Occipital lobe (tissue), 2 donors: Measurements from ENCODE around the gene BAG1. TPM values are rescaled to one million over a fixed set of nuclear protein-coding genes. Genes with fewer than 3 reads are reported as not detected.
A peak's percentile ranks its signal among the peaks of the same experiment; 100 is the strongest.

Experiments used
- DNase-seq: peaks from one replicate; lab custom pipeline; 2025; lab: John Stamatoyannopoulos, UW
- total RNA-seq: library from RNA; depleted of rRNA; stranded (reverse); fragments of >200 nt; gene quantifications from one replicate; pipeline ENCODE4 v1.2.3, GENCODE V29; 2014

BAG1 gene
- 26.7 TPM for total RNA-seq

DNA sequence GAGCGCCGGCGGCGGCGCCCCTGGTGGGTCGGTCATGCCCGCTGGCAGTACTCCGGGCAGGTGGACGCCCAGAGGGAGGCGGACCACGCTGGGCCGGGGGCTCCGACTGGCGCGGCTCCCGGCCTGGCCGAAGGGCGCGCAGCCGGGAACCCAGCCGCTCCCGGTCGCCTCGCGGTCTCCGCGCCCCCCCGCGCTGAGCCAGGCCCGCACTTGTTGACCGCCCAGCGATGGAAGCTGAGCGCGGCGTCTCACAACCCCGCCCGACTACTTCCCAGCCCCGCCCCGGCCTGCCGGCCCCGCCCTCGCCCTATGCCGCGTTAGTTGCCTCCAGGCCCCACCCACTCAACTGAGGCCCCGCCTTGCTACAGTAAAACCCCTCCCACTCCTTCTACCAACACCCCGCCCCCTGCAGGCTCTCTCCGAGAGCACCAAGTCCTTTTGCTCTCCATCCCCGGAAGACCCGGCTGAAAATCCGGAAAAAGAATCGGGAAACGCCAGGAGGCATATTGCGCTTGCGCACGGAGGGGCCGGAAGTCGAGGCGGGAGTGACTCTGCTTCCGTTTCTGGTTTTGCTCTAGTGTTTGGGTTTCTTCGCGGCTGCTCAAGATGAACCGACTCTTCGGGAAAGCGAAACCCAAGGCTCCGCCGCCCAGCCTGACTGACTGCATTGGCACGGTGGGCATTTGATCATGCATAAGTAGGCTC, at the start of gene BAG1, which contains the start of gene CHMP5:
Gene BAG1 (minus strand): TSS at position 236 of the 705 bp plus-strand sequence.
Gene CHMP5 (plus strand): TSS at position 577 of the 705 bp plus-strand sequence. CDS start 30 bp downstream, at position 607.
- peak; percentile 99 for DNase-seq

DNA sequence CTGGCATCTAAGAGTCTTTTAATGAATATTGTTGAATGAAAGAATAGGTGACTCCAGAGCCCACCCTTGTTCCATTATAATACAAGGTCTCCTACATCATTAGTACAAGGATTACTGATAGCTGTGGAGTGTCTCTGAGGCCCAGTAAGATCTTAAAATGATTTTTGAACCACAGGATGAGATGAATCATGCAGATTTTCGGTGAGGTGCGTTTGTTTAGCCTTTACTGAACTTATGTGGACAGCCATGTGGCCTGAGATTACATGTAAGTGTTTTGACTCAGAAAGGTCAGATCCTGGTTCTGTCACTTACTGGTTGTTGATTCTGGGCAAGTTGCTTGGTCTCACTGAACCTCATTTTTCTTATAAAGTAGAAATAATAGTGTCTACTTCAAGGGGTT, 47.4 kb upstream of the BAG1 start:
- no peak for DNase-seq

DNA sequence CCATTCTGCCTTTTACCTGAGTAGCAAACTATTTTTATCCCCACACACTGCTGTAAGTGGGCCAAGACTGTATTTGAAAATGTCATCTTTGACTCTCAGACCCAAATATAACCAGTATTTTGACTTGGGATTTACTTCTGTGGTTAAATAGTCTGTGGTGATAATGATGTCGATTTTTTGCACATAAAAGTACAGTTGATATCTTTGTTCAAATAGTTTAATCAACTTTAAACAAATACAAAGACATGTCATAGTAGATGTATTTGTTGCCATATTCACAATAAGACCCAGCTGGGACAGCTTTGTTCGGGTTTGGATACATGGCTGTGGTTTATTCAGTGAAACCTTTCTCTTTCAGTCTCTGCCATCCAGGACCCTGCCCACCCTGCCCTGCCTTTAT, 46.2 kb upstream of the BAG1 start:
- no peak for DNase-seq

DNA sequence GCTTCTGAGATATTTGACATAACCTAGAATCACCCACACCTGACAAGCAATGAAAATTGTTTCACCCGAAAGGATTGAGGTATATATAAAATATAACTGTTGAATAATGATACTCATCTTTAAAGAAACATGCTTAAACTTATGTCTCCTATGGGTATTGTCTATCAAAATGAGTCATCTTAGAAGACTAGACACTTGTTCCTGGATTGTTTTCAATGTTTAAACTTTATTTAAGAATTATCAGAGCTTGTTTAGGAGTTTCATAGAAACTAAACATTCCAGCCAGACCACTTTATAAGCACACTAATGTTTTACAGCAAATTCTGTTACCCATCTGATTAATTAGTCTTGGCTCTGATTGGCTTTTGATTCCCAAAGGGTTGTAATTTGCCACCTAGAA, 45.4 kb upstream of the BAG1 start:
- no peak for DNase-seq

DNA sequence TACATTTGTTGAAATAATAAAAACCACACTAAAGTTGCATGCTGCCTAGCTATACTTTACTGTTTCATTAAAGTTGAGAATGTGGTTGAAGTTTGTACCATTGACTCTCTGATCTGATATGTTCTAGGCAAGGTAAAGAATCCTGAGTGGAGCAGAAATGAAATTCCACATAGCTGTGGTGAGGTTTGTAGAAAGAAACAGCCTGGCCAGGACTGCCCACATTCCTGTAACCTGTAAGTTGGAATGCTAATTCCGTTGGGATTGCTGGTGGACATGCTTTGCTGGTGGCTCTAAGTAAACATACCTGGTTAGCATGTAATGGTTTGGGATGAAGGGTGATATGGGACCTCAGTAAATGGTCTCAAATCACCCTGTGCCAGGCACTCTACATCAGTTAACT, 42.6 kb upstream of the BAG1 start:
- no peak for DNase-seq

DNA sequence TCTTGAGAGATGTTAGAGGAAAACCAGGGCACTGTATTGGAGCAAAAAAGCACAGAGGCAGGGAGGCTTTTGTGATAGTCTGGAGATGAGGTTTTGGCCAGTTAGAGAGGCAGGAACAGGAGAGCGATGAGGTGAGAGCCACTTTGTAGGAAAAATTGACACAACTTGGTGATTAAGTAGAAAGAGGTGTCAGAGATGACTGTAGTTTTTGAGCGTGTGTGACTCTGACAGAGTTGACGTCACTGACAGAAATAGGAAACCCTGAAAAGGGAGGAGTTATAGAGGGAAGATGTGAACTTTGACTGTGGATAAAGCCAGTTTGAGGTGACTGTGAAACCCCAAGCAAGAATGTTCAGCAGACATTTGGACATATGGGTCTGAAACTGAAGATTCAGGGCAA, 41.5 kb upstream of the BAG1 start:
- DNase-seq, result no peak

DNA sequence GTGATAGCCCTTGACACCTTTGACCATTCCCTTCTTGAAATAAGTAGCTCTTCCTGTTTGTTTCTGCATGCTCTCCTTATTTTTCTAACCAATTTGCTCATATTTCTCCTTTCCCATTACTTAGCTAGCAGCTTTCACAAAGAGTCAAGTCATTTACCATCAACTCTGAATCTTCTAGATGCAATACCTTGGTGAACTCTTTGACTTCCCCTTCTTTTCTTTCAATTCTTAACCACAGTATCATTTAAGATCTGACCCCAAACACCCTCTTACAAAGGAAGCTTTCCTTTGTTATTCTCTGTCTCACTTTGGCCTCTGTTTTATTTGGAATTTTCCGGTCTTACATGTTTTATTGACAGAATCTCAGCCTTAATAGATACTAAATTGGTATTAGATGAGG, 39.9 kb upstream of the BAG1 start:
- no peak for DNase-seq

DNA sequence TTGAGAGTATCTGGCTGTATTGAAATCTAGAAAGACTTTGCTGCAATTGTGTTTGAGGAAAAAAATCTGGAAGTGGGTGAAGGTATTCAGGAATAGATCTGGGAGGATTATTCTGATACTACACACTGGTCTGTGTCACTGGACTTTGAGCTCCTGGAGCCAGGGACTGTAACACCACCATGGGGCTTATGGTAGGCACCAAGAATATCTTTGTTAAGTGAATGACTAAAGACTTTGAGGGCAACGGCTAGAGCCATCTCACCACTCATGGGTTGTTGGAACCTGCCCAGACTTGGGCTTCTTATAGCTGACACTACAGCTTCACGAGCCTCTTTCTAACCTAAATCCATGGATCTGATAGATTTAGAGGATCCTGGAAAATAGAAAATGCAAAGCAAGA, 36.0 kb upstream of the BAG1 start:
- no peak for DNase-seq

DNA sequence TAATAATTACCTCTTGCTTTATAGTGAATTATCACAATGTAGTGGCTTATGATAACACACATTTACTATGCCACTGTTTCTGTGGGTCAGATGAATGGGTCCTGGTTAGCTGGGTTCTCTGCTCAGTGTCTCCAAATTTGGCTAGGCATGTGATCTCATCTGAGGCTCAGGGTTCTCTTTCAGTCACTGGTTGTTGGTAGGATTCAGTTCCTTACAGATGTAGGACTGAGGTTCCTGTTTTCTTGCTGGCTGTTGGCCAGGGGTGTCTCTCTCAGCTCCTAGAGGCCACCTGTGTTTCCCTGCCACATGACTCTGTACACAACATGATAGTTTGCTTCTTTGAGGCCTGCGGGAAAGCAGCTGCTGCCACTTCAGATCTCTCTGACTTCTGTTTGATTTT, 32.9 kb upstream of the BAG1 start:
- peak; percentile 8 for DNase-seq

DNA sequence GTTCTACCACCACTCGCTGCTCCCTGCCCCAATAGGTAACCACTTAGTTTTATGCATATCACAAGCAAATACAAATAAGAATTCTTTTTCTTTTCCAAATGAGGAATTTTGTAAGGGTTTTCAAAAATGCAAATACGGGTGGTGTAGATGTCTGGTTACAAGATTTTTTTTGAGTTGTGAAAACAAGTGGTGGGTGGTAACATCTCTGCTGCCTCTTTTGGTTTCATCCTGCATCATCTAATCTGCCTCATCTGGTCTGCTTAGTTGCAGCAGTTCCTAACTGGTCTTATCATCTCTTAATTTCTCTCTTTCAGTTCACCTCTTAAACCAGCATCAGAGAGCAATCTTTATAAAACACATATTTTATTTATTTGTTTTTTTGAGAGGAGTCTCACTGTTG, 31.1 kb upstream of the BAG1 start:
- DNase-seq, result no peak

DNA sequence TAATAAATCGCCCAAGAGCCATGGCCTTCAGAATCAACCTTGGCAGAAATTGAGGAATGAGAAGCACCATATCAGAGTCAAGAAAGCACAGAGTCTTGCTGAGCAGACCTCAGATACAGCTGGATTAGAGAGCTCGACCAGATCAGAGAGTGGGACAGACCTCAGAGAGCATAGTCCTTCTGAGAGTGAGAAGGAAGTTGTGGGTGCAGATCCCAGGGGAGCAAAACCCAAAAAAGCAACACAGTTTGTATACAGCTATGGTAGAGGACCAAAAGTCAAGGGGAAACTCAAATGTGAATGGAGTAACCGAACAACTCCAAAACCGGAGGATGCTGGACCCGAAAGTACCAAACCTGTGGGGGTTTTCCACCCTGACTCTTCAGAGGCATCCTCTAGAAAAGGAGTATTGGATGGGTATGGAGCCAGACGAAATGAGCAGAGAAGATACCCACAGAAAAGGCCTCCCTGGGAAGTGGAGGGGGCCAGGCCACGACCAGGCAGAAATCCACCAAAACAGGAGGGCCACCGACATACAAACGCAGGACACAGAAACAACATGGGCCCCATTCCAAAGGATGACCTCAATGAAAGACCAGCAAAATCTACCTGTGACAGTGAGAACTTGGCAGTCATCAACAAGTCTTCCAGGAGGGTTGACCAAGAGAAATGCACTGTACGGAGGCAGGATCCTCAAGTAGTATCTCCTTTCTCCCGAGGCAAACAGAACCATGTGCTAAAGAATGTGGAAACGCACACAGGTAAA, 30.3 kb upstream of the BAG1 start:
- DNase-seq, result no peak

DNA sequence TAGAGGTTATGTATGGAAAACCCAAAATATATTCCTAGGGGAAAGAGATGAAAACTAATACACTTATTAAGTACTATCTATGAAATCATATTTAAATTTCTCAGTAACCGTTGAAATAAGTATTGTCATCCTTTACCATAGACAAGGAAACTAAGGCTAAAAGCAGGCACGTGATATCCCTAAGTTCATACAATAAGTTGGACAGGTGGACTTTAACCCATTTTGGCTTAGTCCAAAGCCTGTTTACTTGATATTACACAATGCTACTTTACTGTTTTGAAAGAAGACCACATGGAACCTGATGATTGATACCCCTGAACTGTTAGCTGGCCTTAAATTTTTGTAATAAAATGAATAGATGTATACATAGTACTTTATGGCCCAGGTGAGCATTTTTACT, 29.3 kb upstream of the BAG1 start:
- DNase-seq, result no peak

DNA sequence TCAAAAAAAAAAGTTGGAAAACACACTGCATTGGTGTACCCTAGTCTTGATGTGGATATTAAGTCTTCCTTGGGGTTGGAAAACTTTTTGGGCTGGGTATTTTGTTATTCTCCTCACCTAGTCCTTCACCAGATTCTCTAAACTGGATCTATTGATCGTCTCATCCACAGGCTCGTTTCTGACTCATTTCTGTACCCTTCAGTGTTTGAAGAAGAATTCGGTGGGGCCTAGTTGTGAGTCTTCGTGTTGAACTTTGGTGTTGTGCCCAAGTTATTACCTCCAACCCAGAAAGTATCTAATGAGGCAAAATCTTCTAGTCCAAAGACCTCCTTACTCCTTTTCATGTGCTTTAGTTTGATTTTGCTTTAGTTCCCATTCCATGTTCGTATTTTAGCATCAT, 27.4 kb upstream of the BAG1 start:
- DNase-seq, result no peak

DNA sequence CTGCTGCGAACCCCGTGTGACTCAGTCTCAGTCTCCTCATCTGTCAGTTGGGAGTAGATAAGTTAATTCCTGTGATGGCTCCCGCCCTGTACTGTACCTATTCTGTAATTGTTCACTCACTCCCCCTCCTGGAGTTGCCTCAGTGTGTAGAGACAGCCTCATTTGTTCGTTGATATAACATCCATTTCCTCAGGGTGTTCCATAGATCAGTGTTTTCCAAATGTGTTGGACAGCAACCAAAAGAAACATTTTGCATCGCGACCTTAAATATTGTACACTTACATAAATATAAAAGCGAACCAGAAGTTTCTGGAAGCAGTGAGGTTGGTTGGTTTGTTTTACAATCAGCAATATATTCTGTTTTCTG, 26.5 kb upstream of the BAG1 start:
- no peak for DNase-seq

DNA sequence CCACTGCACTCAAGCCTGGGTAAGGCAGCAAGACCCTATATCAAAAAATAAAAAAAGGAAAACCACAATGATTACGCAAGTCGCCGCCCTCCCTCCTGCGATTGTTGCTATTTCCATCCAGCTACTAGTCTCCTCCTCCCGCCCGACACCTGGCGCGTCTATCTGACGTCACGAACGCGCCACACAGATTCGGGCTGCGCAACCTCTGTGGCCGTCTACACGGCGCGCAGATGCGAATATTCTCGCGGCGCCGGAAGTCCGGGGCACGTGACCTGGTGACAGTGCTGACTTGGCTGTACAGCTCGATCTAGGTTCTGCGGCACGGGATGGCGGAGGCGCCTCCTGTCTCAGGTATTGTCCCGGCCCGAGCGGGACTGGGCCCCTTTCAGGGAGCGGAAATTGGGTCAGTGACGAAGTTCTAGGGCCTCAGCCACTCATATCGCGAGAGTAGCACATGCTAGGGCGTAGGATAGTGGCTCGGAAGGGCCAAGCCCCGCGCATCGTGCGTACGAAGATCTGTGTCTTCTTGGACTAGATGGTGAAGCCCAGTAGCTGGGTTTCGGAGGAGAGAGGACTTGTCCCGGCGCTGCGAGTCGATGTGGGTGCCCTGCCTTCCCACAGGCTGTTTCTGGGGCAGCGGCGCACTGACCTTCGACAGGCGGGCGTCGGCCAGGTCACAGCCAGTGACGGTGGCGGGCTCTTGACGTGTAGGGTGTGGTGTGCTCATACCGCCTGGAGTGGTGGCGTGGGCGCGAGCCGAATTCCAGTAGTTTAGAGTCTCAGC, 25.9 kb upstream of the BAG1 start, which contains the start of gene NFX1:
Gene NFX1 (plus strand): TSS at position 270 of the 784 bp plus-strand sequence. CDS start 57 bp downstream, at position 327.
- DNase-seq, result peak; percentile 93

DNA sequence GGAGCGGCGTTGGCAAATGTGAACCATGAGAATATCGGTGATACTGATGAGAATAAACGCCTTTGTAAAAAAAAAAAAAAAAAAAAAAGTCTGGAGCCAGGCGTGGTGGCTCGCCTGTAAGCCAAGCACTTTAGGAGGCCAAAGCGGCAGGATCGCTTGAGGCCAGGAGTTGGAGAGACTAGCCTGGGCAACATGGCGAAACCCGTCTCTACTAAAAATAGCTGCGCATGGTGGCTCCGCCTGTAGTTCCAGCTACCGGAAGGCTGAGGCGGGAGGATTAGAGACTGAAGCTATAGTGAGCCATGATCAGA, 25.4 kb upstream of the BAG1 start:
- no peak for DNase-seq

DNA sequence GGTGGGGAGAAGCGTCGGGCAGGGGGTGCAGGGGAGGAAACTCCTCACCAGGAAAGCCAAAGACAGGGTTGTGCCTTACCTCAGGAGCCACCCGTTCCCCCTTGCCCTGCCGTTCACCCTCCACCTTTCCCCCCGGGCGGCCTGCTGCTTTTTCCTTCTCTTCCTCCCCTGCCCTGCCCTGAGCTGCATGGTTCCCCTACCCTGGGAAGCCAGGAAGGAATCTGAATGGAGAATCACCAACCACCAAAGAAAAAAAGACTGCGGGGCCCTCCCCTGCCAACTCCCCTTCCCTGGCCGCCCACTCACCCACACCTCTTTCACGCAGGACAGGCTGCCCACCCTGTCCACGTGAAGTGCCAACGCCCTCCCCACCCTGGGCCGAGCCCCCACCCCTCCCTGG, 25.0 kb upstream of the BAG1 start:
- no peak for DNase-seq

DNA sequence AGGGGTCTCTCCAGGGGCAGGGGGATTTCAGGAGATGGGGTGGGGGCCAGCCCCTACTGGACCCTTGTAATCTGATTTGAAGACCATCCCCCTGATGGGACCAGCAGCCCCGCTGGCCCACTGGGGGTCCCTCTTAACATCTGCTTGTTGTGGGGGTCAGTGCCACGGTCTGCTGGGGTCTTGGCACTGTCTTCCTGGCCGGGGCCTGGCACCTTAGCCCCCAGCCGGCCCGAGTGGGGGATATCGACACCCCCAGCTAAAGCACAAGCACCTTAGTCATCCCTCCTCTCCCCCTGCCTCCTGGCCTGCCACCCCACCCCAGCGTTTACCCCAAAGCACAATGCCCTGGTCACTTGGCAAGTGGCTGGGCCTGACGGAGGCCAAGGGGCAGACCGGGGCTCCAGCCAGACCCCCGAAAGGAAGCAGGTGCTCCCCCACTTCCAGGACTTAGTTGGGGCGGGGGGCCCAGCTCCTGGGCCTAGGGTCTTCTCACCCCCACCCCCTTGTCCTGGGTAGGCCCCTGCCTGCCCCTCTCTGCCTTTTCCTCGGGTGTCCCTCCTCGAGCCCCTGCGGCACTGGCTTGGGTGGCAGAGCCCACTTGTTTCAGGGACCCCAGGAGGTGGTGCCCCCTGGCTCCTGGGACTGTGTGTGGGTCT, 24.4 kb upstream of the BAG1 start:
- DNase-seq, result no peak

DNA sequence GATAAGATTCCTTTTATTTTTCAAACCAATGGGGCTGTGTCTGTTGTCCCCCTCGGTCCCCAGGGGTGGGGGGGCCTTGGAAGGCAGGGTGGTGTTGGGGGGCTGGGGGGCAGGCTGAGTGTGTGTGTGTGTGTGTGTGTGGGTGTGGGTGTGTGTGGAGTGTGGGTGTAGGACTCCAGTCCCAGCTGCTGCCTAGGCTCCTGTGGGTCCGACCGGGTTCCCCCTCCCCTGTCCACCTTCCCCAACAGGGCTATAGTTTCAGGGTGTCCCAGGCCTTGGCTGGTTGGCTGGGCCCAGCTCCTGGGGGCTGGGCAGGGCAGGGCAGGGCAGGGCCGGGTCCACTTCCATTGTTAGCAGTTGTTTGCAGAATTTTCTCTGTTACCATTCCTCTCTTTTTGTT, 23.7 kb upstream of the BAG1 start:
- no peak for DNase-seq

DNA sequence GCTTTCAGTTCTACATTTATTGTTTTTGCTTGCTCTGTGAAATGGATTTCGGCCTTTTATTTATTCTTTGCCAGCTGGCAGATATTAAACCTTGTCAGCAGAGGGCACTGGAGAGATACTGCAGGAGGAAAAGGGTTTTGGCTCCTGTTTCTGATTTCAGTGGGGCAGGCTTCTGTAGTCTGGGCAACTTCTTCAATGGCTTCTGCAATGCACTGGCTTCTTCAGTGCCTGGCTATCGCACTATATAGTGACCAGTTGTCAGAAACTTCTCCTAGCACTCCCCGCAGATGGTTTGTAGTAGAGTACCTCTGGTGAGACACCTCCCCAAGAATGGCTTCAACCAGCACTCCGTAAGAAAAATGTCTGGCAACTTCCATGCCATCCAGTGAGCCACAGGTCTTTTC, 22.6 kb upstream of the BAG1 start:
- DNase-seq, result no peak

DNA sequence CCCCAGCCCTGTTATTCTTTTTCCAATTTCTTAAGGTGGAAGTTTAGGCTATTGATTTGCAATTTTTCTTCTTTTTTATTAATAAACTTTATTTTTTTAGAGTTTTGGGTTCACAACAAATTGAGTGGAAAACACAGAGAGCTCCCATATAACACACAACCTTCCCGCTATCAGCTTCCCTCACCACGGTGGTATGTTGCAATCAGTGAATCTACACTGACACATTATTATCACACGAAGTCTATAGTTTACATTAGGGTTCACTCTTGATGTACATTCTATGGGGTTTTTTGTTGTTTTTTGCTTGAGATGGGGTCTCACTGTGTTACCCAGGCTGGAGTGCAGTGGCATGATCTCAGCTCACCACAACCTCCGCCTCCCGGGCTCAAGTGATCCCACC, 21.0 kb upstream of the BAG1 start:
- DNase-seq, result no peak

DNA sequence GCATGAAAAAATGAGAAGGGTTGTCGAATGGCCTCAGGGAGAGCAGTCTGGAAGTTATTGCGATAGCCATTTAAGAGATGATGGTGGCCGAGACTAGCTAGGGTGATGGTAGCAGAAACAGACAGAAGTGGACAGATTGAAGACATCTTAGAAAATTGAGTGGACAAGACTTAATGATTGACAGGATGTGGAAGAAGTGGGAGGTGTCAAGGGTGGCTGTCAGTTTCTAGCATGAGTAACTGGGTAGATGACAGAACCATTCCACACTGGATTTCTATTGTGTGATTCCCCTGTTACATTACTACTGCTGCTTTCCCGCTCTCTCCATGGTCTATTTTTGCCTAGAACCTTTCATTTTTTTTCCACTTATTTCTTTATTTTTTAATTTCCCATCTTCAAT, 13.0 kb upstream of the BAG1 start:
- DNase-seq, result no peak
